Renal cortex interstitium (tissue), 11 donors: ENCODE measurements around the gene COL4A4. TPM values are rescaled to one million over a fixed set of nuclear protein-coding genes. Genes with fewer than 3 reads are reported as not detected.

Experiments
- DNase-seq, 11 donors: peaks; one replicate each; pipeline ENCODE4 v3.0.0-alpha.2; 2013; ENCODE audit warnings: low read depth in 9 of 11, low spot score in 4 of 11; ENCODE audit errors: extremely low read depth in 1 of 11
- polyA plus RNA-seq, 3 donors: library from polyadenylated mRNA; unstranded; fragments of 120-200 nt; gene quantifications; one replicate each; pipeline ENCODE4 v1.2.1, GENCODE V29; 2013; ENCODE audit not compliant: insufficient read length in 3 of 3

Gene COL4A4
- polyA plus RNA-seq, 3 donors, result 41.4 to 56.0 (median 48.3) TPM

GRCh38 chr2:226969417-226970080, 194.5 kb downstream of the COL4A4 start:
- DNase-seq, result peak in 1 of 11 donors; percentile 15

DNA sequence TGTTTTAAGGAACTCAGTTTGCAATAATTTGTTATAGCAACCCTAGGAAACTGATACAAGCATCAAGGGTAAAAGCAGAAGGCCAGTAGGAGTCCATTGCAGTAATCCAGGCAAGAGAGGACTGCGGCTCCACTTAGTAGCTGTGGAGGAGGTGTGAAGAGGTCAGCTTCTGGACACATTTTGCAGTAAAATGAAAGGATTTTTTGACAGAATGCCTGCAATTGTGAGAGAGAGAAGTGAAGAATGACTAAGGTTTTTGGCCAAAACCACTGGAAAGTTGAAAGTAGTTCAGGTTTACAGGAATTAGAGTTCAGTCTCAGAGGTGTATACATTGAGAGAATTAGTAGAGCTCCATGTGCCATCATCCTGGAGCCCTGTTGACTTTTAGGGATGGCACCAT, 198.6 kb downstream of the COL4A4 start:
- no peak for DNase-seq

GRCh38 chr2:226963528-226963927, 200.5 kb downstream of the COL4A4 start:
- no peak for DNase-seq

- DNase-seq, result no peak
These were observed 201.7 kb downstream of the COL4A4 start for GRCh38 chr2:226962176-226962773.

DNA sequence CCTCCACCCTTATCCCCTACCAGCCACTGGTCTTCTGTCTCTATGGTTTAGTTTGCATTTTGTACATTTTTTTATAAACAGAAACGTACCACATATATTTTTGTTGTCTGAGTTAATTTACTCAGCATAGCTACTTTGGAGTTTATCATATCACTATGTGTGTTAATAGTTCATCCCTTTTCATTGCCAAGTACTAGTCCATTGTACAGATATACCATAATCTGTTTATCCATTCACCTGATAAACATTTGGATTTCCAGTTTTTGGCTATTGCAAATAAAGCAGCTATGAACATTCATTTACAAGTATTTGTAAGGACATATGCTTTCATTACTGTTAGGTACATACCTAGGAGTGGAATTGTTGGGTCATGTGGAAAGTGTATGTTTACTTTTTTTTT, 204.6 kb downstream of the COL4A4 start:
- no peak for DNase-seq

DNA sequence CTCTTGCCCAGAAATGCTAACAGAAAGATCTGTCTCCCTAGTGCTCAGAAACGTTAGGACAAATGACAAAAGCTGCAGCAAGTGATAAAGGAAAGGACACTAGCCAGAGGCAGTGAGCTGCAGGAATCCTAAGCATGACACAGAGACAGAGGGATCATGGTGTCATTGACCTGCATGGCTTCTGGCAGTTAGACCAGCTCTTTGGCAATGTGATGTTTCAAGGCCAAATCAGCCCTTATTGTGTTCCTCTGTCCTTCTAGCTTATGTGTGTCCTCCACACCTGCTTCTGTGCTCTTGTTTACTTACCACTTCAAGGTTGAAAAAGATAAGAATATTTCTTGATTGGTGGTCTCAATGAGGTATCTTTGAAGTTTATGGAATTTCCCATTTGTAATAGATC, 207.3 kb downstream of the COL4A4 start:
- no peak for DNase-seq

- DNase-seq, result no peak
These were observed 210.2 kb downstream of the COL4A4 start for GRCh38 chr2:226953826-226954225.

- no peak for DNase-seq
These were observed 210.8 kb downstream of the COL4A4 start for GRCh38 chr2:226953206-226953605.

Other genes starting within 250 kb of the COL4A4 start
- gene COL4A3, start 419 bp upstream of the COL4A4 start, polyA plus RNA-seq, result 10 to 100 TPM; 34.0 to 78.8 (median 47.1) TPM
- gene MFF, start 161.0 kb upstream of the COL4A4 start, polyA plus RNA-seq, result 100 to 1,000 TPM; 124 to 142 (median 137) TPM
- gene TM4SF20, start 215.1 kb upstream of the COL4A4 start, polyA plus RNA-seq, result under 1 TPM; 0.06 to 0.38 (median 0.11) TPM
- not detected for gene SCYGR1, start 223.7 kb upstream of the COL4A4 start, polyA plus RNA-seq